MM.1S (cell line): Measurements from ENCODE around the gene PSD2.
A peak's percentile ranks its signal among the peaks of the same experiment; 100 is the strongest.

Source experiments
- DNase-seq: peaks from one replicate; pipeline ENCODE4 v3.0.0-alpha.2; 2015
- H2AFZ ChIP-seq: fragments of 300-600 bp; sonication (generic); 2 replicates; pipeline ENCODE4 v1.6.0; 2016; ENCODE audit warnings: antibody characterized with exemption, low read length
- H3F3A ChIP-seq: fragments of 300-600 bp; sonication (generic); 2 replicates; pipeline ENCODE4 v1.6.1; 2016; ENCODE audit warnings: mild to moderate bottlenecking, antibody characterized with exemption, low read length, moderate library complexity, mixed read lengths; ENCODE audit not compliant: insufficient read depth
- H3K27ac ChIP-seq: fragments of 300-600 bp; sonication (generic); 2 replicates; pipeline ENCODE4 v1.5.1; 2016; ENCODE audit warnings: mild to moderate bottlenecking, low read length
- H3K27me3 ChIP-seq: fragments of 300-600 bp; sonication (generic); replicated peaks from 2 replicates; pipeline ENCODE4 v1.6.0; 2016; ENCODE audit warnings: low read length; ENCODE audit not compliant: insufficient read depth
- H3K36me3 ChIP-seq: fragments of 300-600 bp; sonication (generic); replicated peaks from 2 replicates; pipeline ENCODE4 v1.6.1; 2016; ENCODE audit warnings: mild to moderate bottlenecking, low read length, mixed read lengths; ENCODE audit not compliant: insufficient read depth
- H3K4me1 ChIP-seq: fragments of 300-600 bp; sonication (generic); 2 replicates; pipeline ENCODE4 v1.6.1; 2016; ENCODE audit warnings: low read length, mixed read lengths
- H3K4me2 ChIP-seq: fragments of 300-600 bp; sonication (generic); 2 replicates; pipeline ENCODE4 v1.6.0; 2016; ENCODE audit warnings: low read depth, low read length
- H3K4me3 ChIP-seq: fragments of 300-600 bp; sonication (generic); 2 replicates; pipeline ENCODE4 v1.5.1; 2016; ENCODE audit warnings: low read length, mixed read lengths
- H3K79me2 ChIP-seq: fragments of 300-600 bp; sonication (generic); 2 replicates; pipeline ENCODE4 v1.6.1; 2016; ENCODE audit warnings: mixed run types, low read length, mixed read lengths
- H3K9ac ChIP-seq: fragments of 300-600 bp; sonication (generic); 2 replicates; pipeline ENCODE4 v1.6.1; 2016; ENCODE audit warnings: low read length, mixed read lengths
- H3K9me2 ChIP-seq: fragments of 300-600 bp; sonication (generic); replicated peaks from 2 replicates; pipeline ENCODE4 v1.6.1; 2016; ENCODE audit warnings: mild to moderate bottlenecking, low read length, mixed read lengths; ENCODE audit not compliant: insufficient read depth
- H3K9me3 ChIP-seq: fragments of 300-600 bp; sonication (generic); replicated peaks from 2 replicates; pipeline ENCODE4 v1.6.1; 2016; ENCODE audit warnings: mild to moderate bottlenecking, low read length, mixed read lengths; ENCODE audit not compliant: insufficient read depth
- H4K20me1 ChIP-seq: fragments of 300-600 bp; sonication (generic); 2 replicates; pipeline ENCODE4 v1.6.1; 2016; ENCODE audit warnings: mild to moderate bottlenecking, low read length, moderate library complexity, mixed read lengths; ENCODE audit not compliant: insufficient read depth
- EZH2 ChIP-seq: fragments of 300-600 bp; sonication (generic); optimal IDR thresholded peaks from 2 replicates; pipeline ENCODE3; 2017; ENCODE audit warnings: low read depth, mild to moderate bottlenecking, antibody characterized with exemption, low read length, mixed read lengths
- EZH2phosphoT487 ChIP-seq: fragments of 300-600 bp; sonication (generic); IDR thresholded peaks from 2 replicates; pipeline ENCODE4 v1.6.1; 2018; ENCODE audit warnings: antibody characterized with exemption, low read length
- TF ChIP-seq, protein P1 (sequence below): fragments of 300-600 bp; sonication (generic); IDR thresholded peaks from 2 replicates; pipeline ENCODE4 v1.5.1; 2016; ENCODE audit warnings: antibody characterized with exemption, low read length, mixed read lengths

Gene PSD2

DNA sequence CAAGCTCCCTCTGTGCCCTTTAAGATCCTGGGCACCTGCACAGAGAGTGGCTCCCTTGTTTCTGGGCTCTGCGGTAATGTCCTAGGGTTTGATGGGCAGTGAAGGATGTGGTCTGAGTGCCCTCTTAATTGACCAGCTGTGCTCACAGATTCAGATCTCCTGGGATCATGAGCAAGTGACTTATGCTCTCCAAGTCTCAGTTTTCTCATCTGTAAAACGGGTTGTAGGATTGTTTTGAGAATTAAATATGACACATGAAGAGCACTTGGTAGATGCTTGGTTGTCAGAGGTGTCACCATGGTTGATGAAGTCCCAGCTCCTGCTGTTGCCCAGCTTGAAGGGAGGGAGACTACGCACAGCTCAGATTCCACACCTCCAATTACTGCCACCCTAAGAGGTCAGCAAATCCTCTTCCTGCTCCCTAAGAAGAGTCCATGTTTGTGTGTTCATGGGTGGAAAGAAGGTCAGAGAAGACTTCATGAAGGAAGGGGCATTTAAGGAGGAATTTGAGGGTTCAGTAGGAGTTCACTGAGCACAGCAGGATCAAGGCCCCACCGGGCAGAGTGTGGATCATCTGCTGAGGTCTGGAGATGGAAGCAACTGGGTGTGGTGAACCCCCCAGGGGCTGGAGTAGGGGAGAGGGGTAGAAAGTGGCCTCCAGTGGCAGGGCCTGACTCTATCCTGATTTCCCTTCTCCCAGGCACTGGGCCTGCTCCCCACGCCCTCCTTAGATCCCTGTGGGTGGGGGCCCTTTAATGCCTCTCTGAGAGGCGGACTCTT lies 1.4 kb upstream of the PSD2 start:
- Histone ChIP-seq H3K4me1 (no peaks in the 10 kb centered on the region), H3K36me3 (no peaks in the 10 kb centered on the region), H3K79me2 (no peaks in the 10 kb centered on the region), H3K27me3 (peaks cover 57% of the 10 kb centered on the region), H3K9ac (no peak overlapping the region), H3F3A (no peaks in the 10 kb centered on the region), H3K4me2 (no peak overlapping the region), H3K9me3 (no peaks in the 10 kb centered on the region), H4K20me1 (no peaks in the 10 kb centered on the region), H3K4me3 (no peak overlapping the region), H3K27ac (no peak overlapping the region), H2AFZ (no peak overlapping the region), H3K9me2 (no peaks in the 10 kb centered on the region)
- TF ChIP-seq EZH2phosphoT487 (no peak), EZH2 (no peak)
- TF ChIP-seq, protein P1, sequence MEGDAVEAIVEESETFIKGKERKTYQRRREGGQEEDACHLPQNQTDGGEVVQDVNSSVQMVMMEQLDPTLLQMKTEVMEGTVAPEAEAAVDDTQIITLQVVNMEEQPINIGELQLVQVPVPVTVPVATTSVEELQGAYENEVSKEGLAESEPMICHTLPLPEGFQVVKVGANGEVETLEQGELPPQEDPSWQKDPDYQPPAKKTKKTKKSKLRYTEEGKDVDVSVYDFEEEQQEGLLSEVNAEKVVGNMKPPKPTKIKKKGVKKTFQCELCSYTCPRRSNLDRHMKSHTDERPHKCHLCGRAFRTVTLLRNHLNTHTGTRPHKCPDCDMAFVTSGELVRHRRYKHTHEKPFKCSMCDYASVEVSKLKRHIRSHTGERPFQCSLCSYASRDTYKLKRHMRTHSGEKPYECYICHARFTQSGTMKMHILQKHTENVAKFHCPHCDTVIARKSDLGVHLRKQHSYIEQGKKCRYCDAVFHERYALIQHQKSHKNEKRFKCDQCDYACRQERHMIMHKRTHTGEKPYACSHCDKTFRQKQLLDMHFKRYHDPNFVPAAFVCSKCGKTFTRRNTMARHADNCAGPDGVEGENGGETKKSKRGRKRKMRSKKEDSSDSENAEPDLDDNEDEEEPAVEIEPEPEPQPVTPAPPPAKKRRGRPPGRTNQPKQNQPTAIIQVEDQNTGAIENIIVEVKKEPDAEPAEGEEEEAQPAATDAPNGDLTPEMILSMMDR: no peak
- DNase-seq: no peak

DNA sequence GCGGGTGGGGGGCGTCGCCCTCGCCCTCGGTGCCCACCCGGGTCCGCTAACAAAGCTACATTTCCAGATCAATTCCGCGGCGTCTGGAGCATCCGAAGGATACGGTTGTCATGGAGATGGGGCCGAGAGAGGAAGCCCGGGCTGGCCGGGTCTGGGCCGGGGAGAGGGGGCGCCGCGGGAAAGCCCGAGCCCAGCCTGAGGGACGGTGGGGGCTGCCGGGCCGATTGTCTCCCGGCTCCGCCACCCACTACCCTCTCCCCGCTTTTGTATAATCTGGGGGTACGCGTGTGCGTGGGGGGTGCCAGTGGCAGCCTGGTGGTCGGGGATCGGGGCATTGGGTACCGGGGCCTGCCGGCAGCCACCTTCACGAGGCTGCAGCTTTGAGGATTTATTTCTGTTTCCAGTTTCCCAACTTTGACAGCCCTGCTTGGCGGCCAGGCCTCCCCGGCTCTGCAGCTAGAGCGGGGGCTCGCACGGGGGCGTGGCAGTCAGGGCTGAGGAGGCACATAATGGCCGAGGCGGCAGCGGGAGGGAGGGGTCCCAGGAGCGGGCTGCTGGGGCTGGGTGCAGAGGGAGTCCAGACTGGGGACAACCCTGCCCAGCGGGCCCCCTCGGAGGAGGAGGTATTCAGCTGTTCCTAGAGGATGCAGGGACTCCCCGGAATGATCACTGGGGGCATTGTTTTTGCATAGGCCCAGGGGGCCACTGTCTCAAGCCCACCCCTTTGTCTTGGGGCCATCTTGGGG lies 626 bp downstream of the PSD2 start:
- no peak overlapping the region for H2AFZ ChIP-seq
- no peak for DNase-seq
- H3K79me2 ChIP-seq: no peaks in the 10 kb centered on the region
- no peak overlapping the region for H3K9ac ChIP-seq
- H3K27me3 ChIP-seq: peaks cover 76% of the 10 kb centered on the region
- no peaks in the 10 kb centered on the region for H3K9me3 ChIP-seq
- no peaks in the 10 kb centered on the region for H3K36me3 ChIP-seq
- peak; percentile 88 for TF ChIP-seq EZH2
- TF ChIP-seq EZH2phosphoT487: no peak
- peak overlapping the region; percentile 39; the same call in 1 of the 2 replicates for H3K4me2 ChIP-seq
- no peaks in the 10 kb centered on the region for H4K20me1 ChIP-seq
- H3F3A ChIP-seq: no peaks in the 10 kb centered on the region
- no peaks in the 10 kb centered on the region for H3K9me2 ChIP-seq
- H3K4me1 ChIP-seq: no peaks in the 10 kb centered on the region
- H3K4me3 ChIP-seq: no peak overlapping the region
- H3K27ac ChIP-seq: no peak overlapping the region

DNA sequence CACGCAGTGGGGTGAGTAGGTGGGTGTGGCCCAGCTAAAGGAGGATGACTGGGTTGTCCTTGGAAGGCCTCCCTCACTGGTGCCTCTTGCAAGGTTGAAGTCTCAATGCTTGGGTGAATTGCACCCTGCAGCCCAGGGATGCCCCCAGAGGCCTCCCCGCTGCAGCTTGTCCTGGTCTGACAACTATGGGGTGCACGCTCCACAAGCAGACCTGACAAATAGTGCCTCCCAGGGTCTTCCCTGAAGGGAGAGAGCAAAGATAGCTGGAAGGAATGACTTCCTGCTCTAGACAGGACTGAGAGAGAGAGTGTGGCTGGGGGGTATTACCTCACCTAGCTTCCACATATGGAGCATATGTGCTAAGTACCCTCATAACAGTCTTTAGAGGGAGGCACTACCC lies 1.7 kb downstream of the PSD2 start:
- Histone ChIP-seq H3K27ac (no peak overlapping the region), H3K9ac (no peak overlapping the region), H3K4me3 (no peak overlapping the region), H3K36me3 (no peaks in the 10 kb centered on the region), H3K4me2 (no peak overlapping the region), H3K79me2 (no peaks in the 10 kb centered on the region), H3K27me3 (peaks cover 87% of the 10 kb centered on the region), H3K4me1 (no peaks in the 10 kb centered on the region), H3F3A (no peaks in the 10 kb centered on the region), H3K9me3 (no peaks in the 10 kb centered on the region), H3K9me2 (no peaks in the 10 kb centered on the region), H2AFZ (no peak overlapping the region), H4K20me1 (no peaks in the 10 kb centered on the region)
- TF ChIP-seq EZH2 (no peak), EZH2phosphoT487 (no peak)
- TF ChIP-seq, protein P1: no peak
- no peak for DNase-seq
